GM12878 (cell line): ENCODE results near the gene PML. TPM values are rescaled to one million over a fixed set of nuclear protein-coding genes. Genes with fewer than 3 reads are reported as not detected.

Experiments
- ATAC-seq: fragments of 200-7000 bp; cut with Tn5 transposase; 3 replicates; pipeline ENCODE4 v1.9.1; 2020; ENCODE audit warnings: mild to moderate bottlenecking, moderate library complexity
- BruUV-seq: library from RNA; stranded (reverse); fragments of 400-500 nt; replicated peaks from 2 replicates; lab custom pipeline; 2021; lab: Mats Ljungman, UMichigan
- CTCF ChIA-PET: fragments of 300-600 bp; sonication (Branson Sonifier 250); formaldehyde crosslinking; extraction: SDS; loops from one replicate; lab custom pipeline; 2021; ENCODE audit warnings: inconsistent platforms; lab: Yijun Ruan, JAX
- POLR2A ChIA-PET: fragments of 350-600 bp; formaldehyde crosslinking; extraction: SDS; loops from one replicate; lab custom pipeline; 2021; ENCODE audit warnings: inconsistent platforms; lab: Charles Lee
- RAD21 ChIA-PET: fragments of 300-600 bp; sonication (Branson Sonifier 250); formaldehyde crosslinking; loops from one replicate; lab custom pipeline; 2023; ENCODE audit warnings: antibody characterized with exemption; ENCODE audit not compliant: unreplicated experiment; lab: Charles Lee
- SMC1A ChIA-PET: fragments of 300-600 bp; sonication (Branson Sonifier 250); formaldehyde crosslinking; loops from one replicate; lab custom pipeline; 2023; ENCODE audit not compliant: unreplicated experiment, uncharacterized antibody; lab: Charles Lee
- DNase-seq: peaks from one replicate; pipeline ENCODE4 v3.0.0-alpha.2; 2011; ENCODE audit warnings: low read depth, low spot score
- FAIRE-seq: peaks from 3 replicates; lab custom pipeline; 2011; peaks lifted over from hg19 to GRCh38; lab: Jason Lieb, UNC
- H2AFZ ChIP-seq: 2 replicates; pipeline ENCODE4 v1.6.0; 2011; ENCODE audit warnings: low read depth, low read length, control low read depth; ENCODE audit not compliant: control insufficient read depth
- H3K27ac ChIP-seq: 2 replicates; pipeline ENCODE4 v1.5.1; 2011; ENCODE audit warnings: control low read depth; ENCODE audit not compliant: control insufficient read depth, insufficient read depth
- H3K27me3 ChIP-seq, 2 experiments: replicated peaks in 1 of 2; 2 replicates each; pipeline versions ENCODE4 v1.6.0 to v1.6.1; 2011; ENCODE audit warnings: low read length in 1 of 2; ENCODE audit not compliant: control insufficient read depth in 2 of 2, insufficient read depth in 2 of 2
- H3K36me3 ChIP-seq, 2 experiments: 2 replicates each; pipeline ENCODE4 v1.5.1; 2011; ENCODE audit warnings: low read length in 1 of 2; ENCODE audit not compliant: control insufficient read depth in 2 of 2, insufficient read depth in 2 of 2
- H3K4me1 ChIP-seq: 2 replicates; pipeline ENCODE4 v1.6.1; 2011; ENCODE audit warnings: mild to moderate bottlenecking, low read length, moderate library complexity, mixed read lengths; ENCODE audit not compliant: control insufficient read depth, insufficient read depth
- H3K4me2 ChIP-seq: 2 replicates; pipeline ENCODE4 v1.6.0; 2011; ENCODE audit warnings: control low read depth; ENCODE audit not compliant: control insufficient read depth, insufficient read depth
- H3K4me3 ChIP-seq: fragments of 200-600 bp; sonication (generic); 2 replicates; pipeline ENCODE4 v1.5.1; 2016
- H3K79me2 ChIP-seq: 2 replicates; pipeline ENCODE4 v1.6.0; 2011; ENCODE audit warnings: low read length; ENCODE audit not compliant: control insufficient read depth, insufficient read depth
- H3K9ac ChIP-seq: 2 replicates; pipeline ENCODE4 v1.8.0; 2011; ENCODE audit warnings: low read length, control low read depth, mixed read lengths; ENCODE audit not compliant: control insufficient read depth, insufficient read depth
- H3K9me3 ChIP-seq: replicated peaks from 3 replicates; pipeline ENCODE4 v1.5.1; 2011; ENCODE audit warnings: mild to moderate bottlenecking, low read length; ENCODE audit not compliant: control insufficient read depth, insufficient read depth
- H4K20me1 ChIP-seq: 2 replicates; pipeline ENCODE4 v1.6.0; 2011; ENCODE audit not compliant: control insufficient read depth, insufficient read depth
- DPF2 ChIP-seq: fragments of 450-650 bp; IDR thresholded peaks from 2 replicates; pipeline ENCODE4 v1.6.1; 2017; ENCODE audit warnings: mild to moderate bottlenecking
- ETV6 ChIP-seq, 2 experiments: fragments of 450-650 bp in 1 of 2; IDR thresholded peaks in 1 of 2; conservative IDR thresholded peaks in 1 of 2; 2 replicates each; pipeline ENCODE4 v1.6.1; 2014; ENCODE audit warnings: antibody characterized with exemption in 1 of 2, borderline replicate concordance in 1 of 2, low read depth in 1 of 2, mild to moderate bottlenecking in 1 of 2, moderate library complexity in 1 of 2
- HDAC6 ChIP-seq: fragments of 200-600 bp; sonication (generic); IDR thresholded peaks from one replicate; pipeline ENCODE4 v1.8.0; 2017; ENCODE audit warnings: antibody characterized with exemption; ENCODE audit not compliant: unreplicated experiment
- HDGF ChIP-seq: fragments of 450-650 bp; IDR thresholded peaks from 2 replicates; pipeline ENCODE4 v1.6.1; 2016; ENCODE audit warnings: antibody characterized with exemption
- NR2C2 ChIP-seq: IDR thresholded peaks from 2 replicates; pipeline ENCODE4 v1.6.1; 2011; ENCODE audit warnings: borderline replicate concordance, low read depth; ENCODE audit not compliant: control insufficient read depth, insufficient read length
- PBX3 ChIP-seq: IDR thresholded peaks from 2 replicates; pipeline ENCODE4 v1.6.1; 2011; ENCODE audit warnings: mild to moderate bottlenecking, low read depth, low read length, moderate library complexity; ENCODE audit not compliant: insufficient replicate concordance
- WGBS: methylation state at CpG from one replicate; pipeline ENCODE4 v1.1.6; 2016; ENCODE audit warnings: low lambda C conversion rate; ENCODE audit not compliant: insufficient replicate concordance, insufficient coverage; ENCODE audit errors: missing lambda C conversion rate; 5-methylcytosine and 5-hydroxymethylcytosine counted together
- in situ Hi-C: fragments of 300-500 bp; cut with MboI; formaldehyde crosslinking; loops from 9 replicates; pipeline ENCODE4 v1.14.3; 2018; ENCODE audit warnings: mixed read lengths
- intact Hi-C: fragments of 100-400 bp; cut with micrococcal nuclease; formaldehyde crosslinking; loops from one replicate; pipeline ENCODE4 v1.14.2; 2022; ENCODE audit not compliant: unreplicated experiment
- polyA plus RNA-seq, 11 experiments: library from polyadenylated mRNA; depleted of rRNA in 4 of 11; unstranded in 6 of 11; stranded (reverse) in 5 of 11; fragments of >200 nt; fragmentation: Nextera tagmentation in 4 of 11; fragmentation: Illumina TruSeq in 1 of 11; extraction: Ambion mirVana in 4 of 11; extraction: Trizol in 1 of 11; gene quantifications; 1 replicate in 1 of 11; 2 replicates in 10 of 11; pipeline versions ENCODE4 v1.2.1 to v1.2.3, GENCODE V29; 2011 to 2016; ENCODE audit warnings: inconsistent platforms in 2 of 11, missing spikeins in 2 of 11, low read depth in 1 of 11
- total RNA-seq, 4 experiments: library from RNA; depleted of rRNA in 3 of 4; stranded (reverse); fragments of >200 nt in 3 of 4; fragmentation: Illumina TruSeq in 1 of 4; extraction: Trizol in 1 of 4; gene quantifications; 2 replicates each; pipeline versions ENCODE4 v1.2.1 to v1.2.3, GENCODE V29; 2013 to 2021

PML gene
- total and polyA plus RNA-seq, 10 of the 15 experiments (the other 5 are each of a cell fraction or from before 2014, with no cell fraction given): 8.5 to 95.5 (median 30.8) TPM

GRCh38 chr15:73987250-73987649 lies 7.3 kb upstream of the PML start:
- H3K36me3 ChIP-seq: no peaks in the 10 kb centered on the region; a peak in 2 of 4 replicates
- in situ Hi-C loops: no loop called here

More at GRCh38 chr15:73987250-73987649, 7.3 kb upstream of the PML start:
- peak overlapping the region; percentile 35 for H3K9ac ChIP-seq
- BruUV-seq: no TSS peak
- no peak for DNase-seq
- no peaks in the 10 kb centered on the region for H4K20me1 ChIP-seq
- no peak overlapping the region; the same call in 1 of the 2 replicates for H2AFZ ChIP-seq
- WGBS: 77% methylated on average over 4 of the region's 4 CpGs
- no peak overlapping the region for H3K4me3 ChIP-seq
- H3K27me3 ChIP-seq: no peaks in the 10 kb centered on the region
- peaks cover 49% of the 10 kb centered on the region for H3K4me1 ChIP-seq
- TF ChIP-seq NR2C2 (no peak), HDAC6 (no peak), PBX3 (no peak), ETV6 (conservative IDR thresholded peaks at IDR 0.05 in 1 of 2, IDR thresholded peaks at IDR 0.05 in 1 of 2; ENCODE audit: borderline replicate concordance in 1 of 2, low read depth in 1 of 2) (no peak), HDGF (no peak), DPF2 (no peak)
- TF ChIP-seq, all 136 proteins: peak for 0
- peak overlapping the region; percentile 67 for H3K27ac ChIP-seq
- FAIRE-seq: no peak
- intact Hi-C loops: no loop called here
- CTCF ChIA-PET: interaction anchor here (1.2 to 4.1 kb wide), 5 partner anchors 9 to 62 kb away, joined by 3 to 33 read pairs (median 9); no protein-coding TSS in a partner anchor
- H3K79me2 ChIP-seq: peaks cover 4% of the 10 kb centered on the region; the same call in 1 of the 2 replicates
- SMC1A ChIA-PET: interaction anchor here (1.2 to 1.8 kb wide), 3 partner anchors 9 to 16 kb away, joined by 3 to 8 read pairs (median 6); no protein-coding TSS in a partner anchor
- ATAC-seq: no peak
- RAD21 ChIA-PET: interaction anchor here (1.8 to 2.5 kb wide), 3 partner anchors 9 to 14 kb away, joined by 6 to 11 read pairs (median 8); no protein-coding TSS in a partner anchor
- no peaks in the 10 kb centered on the region for H3K9me3 ChIP-seq
- POLR2A ChIA-PET: interaction anchor here (0.9 to 2.1 kb wide), 3 partner anchors 10 to 20 kb away, joined by 3 to 6 read pairs (median 5); no protein-coding TSS in a partner anchor
- H3K4me2 ChIP-seq: peak overlapping the region; percentile 0
